SK-N-SH (cell line): ENCODE data around the gene FUNDC2. TPM values are rescaled to one million over a fixed set of nuclear protein-coding genes. Genes with fewer than 3 reads are reported as not detected.

Experiments
- CTCF ChIA-PET: fragments of 300-600, 350-600 bp; formaldehyde crosslinking; extraction: SDS; loops from one replicate; lab custom pipeline; 2021; lab: Yijun Ruan, JAX
- POLR2A ChIA-PET: fragments of 350-600 bp; sonication (Branson Sonifier 250); formaldehyde crosslinking; extraction: SDS; loops from one replicate; lab custom pipeline; 2020; ENCODE audit warnings: antibody characterized with exemption, inconsistent platforms; lab: Yijun Ruan, JAX
- DNase-seq: peaks from one replicate; pipeline ENCODE4 v3.0.0; 2012
- H2AFZ ChIP-seq: fragments of 200-600 bp; sonication (generic); 2 replicates; pipeline ENCODE4 v1.8.1; 2016; ENCODE audit warnings: antibody characterized with exemption, mild to moderate bottlenecking, low read depth
- H3F3A ChIP-seq: fragments of 200-600 bp; sonication (generic); replicated peaks from 2 replicates; pipeline ENCODE3; 2016; ENCODE audit warnings: antibody characterized with exemption, mild to moderate bottlenecking; ENCODE audit not compliant: insufficient read depth
- H3K27ac ChIP-seq, 2 experiments: fragments of 200-500 bp in 1 of 2; fragments of 200-600 bp in 1 of 2; sonication (Bioruptor generic) in 1 of 2; sonication (generic), shearing (Covaris generic) in 1 of 2; 2 replicates each; pipeline versions ENCODE4 v1.5.1 to v1.6.1; 2014 to 2016; ENCODE audit warnings: low read depth in 2 of 2, inconsistent platforms in 1 of 2, low read length in 1 of 2, mild to moderate bottlenecking in 1 of 2, mixed read lengths in 1 of 2
- H3K27me3 ChIP-seq: fragments of 200-600 bp; sonication (generic), shearing (Covaris generic); 2 replicates; pipeline ENCODE4 v1.6.1; 2016; ENCODE audit warnings: mixed run types; ENCODE audit not compliant: insufficient read depth
- H3K36me3 ChIP-seq, 2 experiments: fragments of 200-500 bp in 1 of 2; fragments of 200-600 bp in 1 of 2; sonication (Bioruptor generic) in 1 of 2; sonication (generic) in 1 of 2; replicated peaks in 1 of 2; 2 replicates each; pipeline versions ENCODE3 to v1.5.1; 2014 to 2016; ENCODE audit warnings: low read length in 1 of 2, mild to moderate bottlenecking in 1 of 2; ENCODE audit not compliant: insufficient read depth in 2 of 2, control insufficient read depth in 1 of 2
- H3K4me1 ChIP-seq, 2 experiments: fragments of 200-500 bp in 1 of 2; fragments of 200-600 bp in 1 of 2; sonication (Bioruptor generic) in 1 of 2; sonication (generic), shearing (Covaris generic) in 1 of 2; 2 replicates each; pipeline versions ENCODE4 v1.5.1 to v1.6.1; 2014 to 2016; ENCODE audit warnings: low read depth in 1 of 2, low read length in 1 of 2, mixed run types in 1 of 2; ENCODE audit not compliant: insufficient read depth in 2 of 2, control insufficient read depth in 1 of 2
- H3K4me2 ChIP-seq: fragments of 200-600 bp; sonication (generic), shearing (Covaris generic); 2 replicates; pipeline ENCODE4 v1.6.1; 2017; ENCODE audit warnings: mixed run types
- H3K4me3 ChIP-seq, 2 experiments: fragments of 200-500 bp in 1 of 2; fragments of 200-600 bp in 1 of 2; sonication (Bioruptor generic) in 1 of 2; sonication (generic), shearing (Covaris generic) in 1 of 2; 2 replicates each; pipeline versions ENCODE4 v1.5.1 to v1.8.1; 2014 to 2016; ENCODE audit warnings: low read depth in 2 of 2, inconsistent platforms in 1 of 2, low read length in 1 of 2, mild to moderate bottlenecking in 1 of 2, mixed read lengths in 1 of 2, moderate library complexity in 1 of 2
- H3K79me2 ChIP-seq: fragments of 200-600 bp; sonication (generic); 2 replicates; pipeline ENCODE4 v1.8.1; 2017; ENCODE audit warnings: mild to moderate bottlenecking; ENCODE audit not compliant: insufficient read depth
- H3K9ac ChIP-seq: fragments of 200-600 bp; sonication (generic); 2 replicates; pipeline ENCODE4 v1.6.1; 2017; ENCODE audit warnings: mixed run types
- H3K9me2 ChIP-seq: fragments of 200-600 bp; sonication (generic); 2 replicates; pipeline ENCODE4 v1.6.1; 2017; ENCODE audit warnings: mixed run types
- H3K9me3 ChIP-seq: fragments of 200-600 bp; sonication (generic); 2 replicates; pipeline ENCODE4 v1.6.1; 2017; ENCODE audit warnings: mixed run types, mild to moderate bottlenecking, moderate library complexity
- H4K20me1 ChIP-seq: fragments of 200-600 bp; sonication (generic); 2 replicates; pipeline ENCODE4 v1.6.1; 2017; ENCODE audit warnings: mild to moderate bottlenecking, mixed run types; ENCODE audit not compliant: insufficient read depth
- CHD2 ChIP-seq: fragments of 150-350 bp; IDR thresholded peaks from 2 replicates; pipeline ENCODE4 v1.6.1; 2018; ENCODE audit warnings: low read length; ENCODE audit not compliant: partially characterized antibody
- EP300 ChIP-seq, 2 experiments: IDR thresholded peaks; 2 replicates each; pipeline versions ENCODE4 v1.4.0 to v1.6.1; 2012; ENCODE audit warnings: borderline replicate concordance in 1 of 2, low read depth in 1 of 2, low read length in 1 of 2
- EZH2phosphoT487 ChIP-seq: fragments of 200-600 bp; sonication (generic); IDR thresholded peaks from 2 replicates; pipeline ENCODE4 v1.6.1; 2017; ENCODE audit warnings: low read depth, mixed run types, mild to moderate bottlenecking, antibody characterized with exemption, moderate library complexity, borderline replicate concordance
- GABPA ChIP-seq: IDR thresholded peaks from 2 replicates; pipeline ENCODE4 v1.4.0; 2012; ENCODE audit warnings: low read depth, mild to moderate bottlenecking
- JUND ChIP-seq: IDR thresholded peaks from 2 replicates; pipeline ENCODE4 v1.4.0; 2012
- MEF2A ChIP-seq: IDR thresholded peaks from 2 replicates; pipeline ENCODE4 v1.4.0; 2012; ENCODE audit warnings: low read depth, borderline replicate concordance
- MXI1 ChIP-seq: IDR thresholded peaks from 2 replicates; pipeline ENCODE4 v1.6.1; 2012; ENCODE audit warnings: mild to moderate bottlenecking, low read depth, low read length, improper control_type of control experiment
- NFIC ChIP-seq: IDR thresholded peaks from 2 replicates; pipeline ENCODE4 v1.4.0; 2012; ENCODE audit warnings: borderline replicate concordance
- POLR2AphosphoS5 ChIP-seq: IDR thresholded peaks from 2 replicates; pipeline ENCODE4 v1.6.1; 2012; ENCODE audit warnings: low read depth, low read length
- RAD21 ChIP-seq: IDR thresholded peaks from 2 replicates; pipeline ENCODE4 v1.6.1; 2012; ENCODE audit warnings: mild to moderate bottlenecking, low read length
- RCOR1 ChIP-seq: fragments of 150-350 bp; IDR thresholded peaks from 2 replicates; pipeline ENCODE4 v1.6.1; 2017; ENCODE audit warnings: antibody characterized with exemption, low read length
- RXRA ChIP-seq: IDR thresholded peaks from 2 replicates; pipeline ENCODE4 v1.4.0; 2012; ENCODE audit warnings: low read depth, mild to moderate bottlenecking, borderline replicate concordance
- SIN3A ChIP-seq: IDR thresholded peaks from 2 replicates; pipeline ENCODE4 v1.6.1; 2012; ENCODE audit warnings: low read depth, mild to moderate bottlenecking, low read length, moderate library complexity, borderline replicate concordance
- SMC3 ChIP-seq: IDR thresholded peaks from 2 replicates; pipeline ENCODE4 v1.6.1; 2012; ENCODE audit warnings: low read depth, low read length, improper control_type of control experiment
- TAF1 ChIP-seq: IDR thresholded peaks from 2 replicates; pipeline ENCODE4 v1.6.1; 2012; ENCODE audit warnings: low read depth, mild to moderate bottlenecking, low read length, moderate library complexity, borderline replicate concordance
- TCF12 ChIP-seq: IDR thresholded peaks from 2 replicates; pipeline ENCODE4 v1.4.0; 2012
- TEAD4 ChIP-seq: IDR thresholded peaks from 2 replicates; pipeline ENCODE4 v1.4.0; 2012; ENCODE audit warnings: mild to moderate bottlenecking, borderline replicate concordance; ENCODE audit not compliant: insufficient read depth
- YY1 ChIP-seq: IDR thresholded peaks from 2 replicates; pipeline ENCODE4 v1.4.0; 2012; ENCODE audit warnings: low read depth, mild to moderate bottlenecking
- WGBS: methylation state at CpG from one replicate; pipeline ENCODE4 v1.1.6; 2017; ENCODE audit warnings: low lambda C conversion rate; 5-methylcytosine and 5-hydroxymethylcytosine counted together
- polyA plus RNA-seq, 3 experiments: library from polyadenylated mRNA; depleted of rRNA; stranded (reverse); fragments of >200 nt; gene quantifications; 2 replicates each; pipeline ENCODE4 v1.2.3, GENCODE V29; 2012
- TF ChIP-seq, protein P1 (sequence below): fragments of 150-350 bp; IDR thresholded peaks from 2 replicates; pipeline ENCODE4 v1.6.1; 2016; ENCODE audit warnings: mild to moderate bottlenecking, low read depth, low read length
- TF ChIP-seq, protein P2 (sequence below): IDR thresholded peaks from 2 replicates; pipeline ENCODE4 v1.6.1; 2012; ENCODE audit warnings: mild to moderate bottlenecking, low read depth, low read length, moderate library complexity

Gene FUNDC2
- polyA plus RNA-seq, 1 of the 3 experiments (the other 2 are of a cell fraction), result 55.9 TPM

DNA sequence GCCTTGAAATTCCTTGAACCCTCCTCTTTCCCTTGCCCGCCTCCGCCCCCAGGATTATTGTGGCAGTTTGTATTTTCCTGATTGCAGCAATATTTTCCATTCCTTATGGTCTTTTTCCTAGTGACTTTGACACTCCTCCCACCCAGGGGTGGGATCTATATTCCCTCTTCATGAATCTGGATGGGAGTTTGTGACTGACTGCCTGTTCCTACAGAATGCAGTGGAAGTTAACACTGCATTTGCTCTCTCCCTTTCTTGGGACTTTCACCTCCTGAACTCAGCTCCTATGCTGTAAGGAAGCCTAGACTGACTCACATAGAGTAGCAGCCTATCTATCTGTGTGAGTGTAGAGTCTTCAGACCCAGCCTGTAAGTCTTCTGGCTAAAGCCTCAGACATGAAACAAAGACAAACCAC lies 2.2 kb downstream of the FUNDC2 start:
- no peak for DNase-seq
- no peaks in the 10 kb centered on the region; a peak in 1 of 4 replicates for H3K4me1 ChIP-seq
- H3K4me3 ChIP-seq, result no peak overlapping the region
- ChIA-PET POLR2A (no interaction called here), CTCF (no interaction called here)
- 35% methylated on average over 2 of the region's 2 CpGs for WGBS
- H3K9me3 ChIP-seq, result no peaks in the 10 kb centered on the region
- no peaks in the 10 kb centered on the region for H3K27me3 ChIP-seq
- no peaks in the 10 kb centered on the region for H4K20me1 ChIP-seq
- H3K9me2 ChIP-seq, result no peaks in the 10 kb centered on the region
- H3K79me2 ChIP-seq, result peaks cover 52% of the 10 kb centered on the region
- no peaks in the 10 kb centered on the region for H3K36me3 ChIP-seq
- H3K9ac ChIP-seq, result no peak overlapping the region
- H3K27ac ChIP-seq, result no peak overlapping the region
- TF ChIP-seq EP300 (IDR thresholded peaks at IDR 0.05; ENCODE audit: borderline replicate concordance in 1 of 2, low read depth in 1 of 2, low read length in 1 of 2) (no peak), GABPA (no peak), CHD2 (no peak), TEAD4 (no peak), SIN3A (no peak), JUND (no peak), TCF12 (no peak), RXRA (no peak), RAD21 (no peak), TAF1 (no peak), MXI1 (no peak), POLR2AphosphoS5 (no peak), RCOR1 (no peak), SMC3 (no peak), YY1 (no peak), MEF2A (no peak), NFIC (no peak), EZH2phosphoT487 (no peak)
- TF ChIP-seq, protein P1, sequence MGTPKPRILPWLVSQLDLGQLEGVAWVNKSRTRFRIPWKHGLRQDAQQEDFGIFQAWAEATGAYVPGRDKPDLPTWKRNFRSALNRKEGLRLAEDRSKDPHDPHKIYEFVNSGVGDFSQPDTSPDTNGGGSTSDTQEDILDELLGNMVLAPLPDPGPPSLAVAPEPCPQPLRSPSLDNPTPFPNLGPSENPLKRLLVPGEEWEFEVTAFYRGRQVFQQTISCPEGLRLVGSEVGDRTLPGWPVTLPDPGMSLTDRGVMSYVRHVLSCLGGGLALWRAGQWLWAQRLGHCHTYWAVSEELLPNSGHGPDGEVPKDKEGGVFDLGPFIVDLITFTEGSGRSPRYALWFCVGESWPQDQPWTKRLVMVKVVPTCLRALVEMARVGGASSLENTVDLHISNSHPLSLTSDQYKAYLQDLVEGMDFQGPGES, result no peak
- TF ChIP-seq, protein P2, sequence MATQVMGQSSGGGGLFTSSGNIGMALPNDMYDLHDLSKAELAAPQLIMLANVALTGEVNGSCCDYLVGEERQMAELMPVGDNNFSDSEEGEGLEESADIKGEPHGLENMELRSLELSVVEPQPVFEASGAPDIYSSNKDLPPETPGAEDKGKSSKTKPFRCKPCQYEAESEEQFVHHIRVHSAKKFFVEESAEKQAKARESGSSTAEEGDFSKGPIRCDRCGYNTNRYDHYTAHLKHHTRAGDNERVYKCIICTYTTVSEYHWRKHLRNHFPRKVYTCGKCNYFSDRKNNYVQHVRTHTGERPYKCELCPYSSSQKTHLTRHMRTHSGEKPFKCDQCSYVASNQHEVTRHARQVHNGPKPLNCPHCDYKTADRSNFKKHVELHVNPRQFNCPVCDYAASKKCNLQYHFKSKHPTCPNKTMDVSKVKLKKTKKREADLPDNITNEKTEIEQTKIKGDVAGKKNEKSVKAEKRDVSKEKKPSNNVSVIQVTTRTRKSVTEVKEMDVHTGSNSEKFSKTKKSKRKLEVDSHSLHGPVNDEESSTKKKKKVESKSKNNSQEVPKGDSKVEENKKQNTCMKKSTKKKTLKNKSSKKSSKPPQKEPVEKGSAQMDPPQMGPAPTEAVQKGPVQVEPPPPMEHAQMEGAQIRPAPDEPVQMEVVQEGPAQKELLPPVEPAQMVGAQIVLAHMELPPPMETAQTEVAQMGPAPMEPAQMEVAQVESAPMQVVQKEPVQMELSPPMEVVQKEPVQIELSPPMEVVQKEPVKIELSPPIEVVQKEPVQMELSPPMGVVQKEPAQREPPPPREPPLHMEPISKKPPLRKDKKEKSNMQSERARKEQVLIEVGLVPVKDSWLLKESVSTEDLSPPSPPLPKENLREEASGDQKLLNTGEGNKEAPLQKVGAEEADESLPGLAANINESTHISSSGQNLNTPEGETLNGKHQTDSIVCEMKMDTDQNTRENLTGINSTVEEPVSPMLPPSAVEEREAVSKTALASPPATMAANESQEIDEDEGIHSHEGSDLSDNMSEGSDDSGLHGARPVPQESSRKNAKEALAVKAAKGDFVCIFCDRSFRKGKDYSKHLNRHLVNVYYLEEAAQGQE, result no peak
- peaks cover 4% of the 10 kb centered on the region for H3F3A ChIP-seq
- no peak overlapping the region for H3K4me2 ChIP-seq
- H2AFZ ChIP-seq, result no peak overlapping the region
